GM10266 (cell line): ENCODE measurements around the gene FCGBP.

ENCODE experiments used
- DNase-seq: peaks from one replicate; pipeline ENCODE4 v3.0.0; 2012; ENCODE audit errors: extremely low spot score
- CTCF ChIP-seq: IDR thresholded peaks from 2 replicates; pipeline ENCODE4 v1.5.1; 2012; ENCODE audit warnings: mild to moderate bottlenecking, low read depth; ENCODE audit not compliant: control insufficient read depth, insufficient read depth; ENCODE audit errors: missing control alignments

Gene FCGBP

GRCh38 chr19:39970425-39970674, 35.9 kb upstream of the FCGBP start:
- no peak for TF ChIP-seq CTCF
- DNase-seq = no peak

GRCh38 chr19:39969681-39970424, 35.4 kb upstream of the FCGBP start:
- DNase-seq = no peak
- no peak for TF ChIP-seq CTCF

- TF ChIP-seq CTCF = no peak
These were observed 34.8 kb upstream of the FCGBP start for GRCh38 chr19:39969266-39969665.

GRCh38 chr19:39968789-39969188, 34.4 kb upstream of the FCGBP start:
- no peak for DNase-seq
- TF ChIP-seq CTCF = no peak

More at GRCh38 chr19:39969266-39969665, 34.8 kb upstream of the FCGBP start:
- DNase-seq = no peak

GRCh38 chr19:39967561-39967960, 33.1 kb upstream of the FCGBP start:
- DNase-seq = no peak
- TF ChIP-seq CTCF = no peak

- DNase-seq = no peak
These were observed 32.2 kb upstream of the FCGBP start for GRCh38 chr19:39966617-39967016.

More at GRCh38 chr19:39966617-39967016, 32.2 kb upstream of the FCGBP start:
- no peak for TF ChIP-seq CTCF
